ENCODE data around the gene CD22. TPM values are rescaled to one million over a fixed set of nuclear protein-coding genes. Genes with fewer than 3 reads are reported as not detected.
"Not testable (repeated sequence)": the region's sequence is repeated elsewhere in the genome, so short reads cannot be mapped to it uniquely, and the experiment has no call there.

Gene CD22
- 4.4 and 5.5 TPM in 2 replicates for total RNA-seq (2014; rRNA removed; shearing (Covaris generic))
- polyA plus RNA-seq (2015; cell fraction: cytosol; rRNA removed), result 10.1 and 12.8 TPM in 2 replicates
- 47.1 and 52.2 TPM in 2 replicates for polyA plus RNA-seq (2015; cell fraction: nucleus; rRNA removed)

- DNase-seq (ENCODE audit: low read depth, low spot score), result no peak
- in situ Hi-C loops (cut with HindIII; ENCODE audit: low pct_unique_long_range_greater_than_20kb, low sequenced_read_pairs), result no loop called here
These were observed at the start of gene CD22 for GRCh38 chr19:35328851-35329285. CD22 (plus strand) TSS chr19:35329187; CDS start chr19:35332041, 2,854 bp downstream.

DNA sequence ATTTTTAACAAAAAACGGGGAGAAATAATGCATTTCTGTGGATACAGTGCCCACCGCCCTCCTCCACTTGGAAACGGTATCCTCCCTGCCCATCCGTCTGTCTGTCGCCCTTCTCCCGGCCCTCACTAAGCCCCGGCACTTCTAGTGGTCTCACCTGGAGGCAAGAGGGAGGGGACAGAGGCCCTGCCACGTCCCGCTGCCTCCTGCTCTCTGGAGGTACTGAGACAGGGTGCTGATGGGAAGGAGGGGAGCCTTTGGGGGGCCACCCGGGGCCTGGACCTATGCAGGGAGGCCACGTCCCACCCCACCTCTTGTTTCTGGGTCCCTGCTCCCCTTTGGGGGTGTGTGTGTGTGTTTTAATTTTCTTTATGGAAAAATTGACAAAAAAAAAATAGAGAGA, 49.6 kb upstream of the CD22 start:
- in situ Hi-C loops (cut with HindIII; ENCODE audit: low pct_unique_long_range_greater_than_20kb, low sequenced_read_pairs), result no loop called here
- no peak for DNase-seq (ENCODE audit: low read depth, low spot score)

DNA sequence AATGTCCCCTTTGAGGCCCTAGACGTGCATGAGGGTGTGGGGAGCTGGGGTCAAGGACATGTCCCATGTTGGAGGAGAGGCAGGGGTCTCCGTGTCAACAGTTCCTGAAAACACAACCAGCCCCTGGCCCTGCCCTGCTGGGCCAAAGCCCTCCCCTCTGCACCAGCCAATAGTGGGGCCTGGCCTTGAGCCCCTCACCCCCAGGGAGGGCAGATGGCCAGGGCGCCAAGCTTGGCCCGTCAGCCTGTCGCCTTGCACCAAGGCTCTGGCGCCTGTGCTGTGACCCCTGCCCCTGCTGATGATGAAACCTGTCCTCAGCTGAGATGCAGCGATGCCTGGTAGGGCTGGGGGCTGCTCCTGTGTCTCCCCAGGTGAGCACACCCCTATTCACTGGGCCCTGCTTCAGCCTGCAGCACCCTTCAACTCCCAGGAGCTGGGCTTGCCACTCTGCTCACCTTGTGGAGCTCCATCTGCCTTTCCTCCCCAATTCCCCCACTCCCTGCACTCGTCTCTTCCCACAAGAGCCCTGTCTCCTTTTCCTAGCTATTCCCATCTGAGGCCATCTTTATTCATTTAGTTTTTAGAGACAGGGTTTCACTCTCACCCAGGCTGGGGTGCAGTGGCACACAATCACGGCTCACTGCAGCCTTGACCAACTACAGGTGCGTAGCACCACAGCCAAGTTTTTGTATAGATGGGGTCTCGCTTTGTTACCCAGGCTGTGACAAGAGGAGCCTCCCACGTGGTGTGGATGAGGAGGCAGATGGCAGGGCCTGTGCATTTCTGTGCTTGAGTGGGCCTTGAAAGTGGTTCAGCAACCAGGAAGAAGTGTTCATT, 48.8 kb upstream of the CD22 start:
- DNase-seq (ENCODE audit: low read depth, low spot score), result no peak
- in situ Hi-C loops (cut with HindIII; ENCODE audit: low pct_unique_long_range_greater_than_20kb, low sequenced_read_pairs), result no loop called here

GRCh38 chr19:35281303-35281702, 47.7 kb upstream of the CD22 start:
- DNase-seq (ENCODE audit: low read depth, low spot score), result no peak
- in situ Hi-C loops (cut with HindIII; ENCODE audit: low pct_unique_long_range_greater_than_20kb, low sequenced_read_pairs), result no loop called here

DNA sequence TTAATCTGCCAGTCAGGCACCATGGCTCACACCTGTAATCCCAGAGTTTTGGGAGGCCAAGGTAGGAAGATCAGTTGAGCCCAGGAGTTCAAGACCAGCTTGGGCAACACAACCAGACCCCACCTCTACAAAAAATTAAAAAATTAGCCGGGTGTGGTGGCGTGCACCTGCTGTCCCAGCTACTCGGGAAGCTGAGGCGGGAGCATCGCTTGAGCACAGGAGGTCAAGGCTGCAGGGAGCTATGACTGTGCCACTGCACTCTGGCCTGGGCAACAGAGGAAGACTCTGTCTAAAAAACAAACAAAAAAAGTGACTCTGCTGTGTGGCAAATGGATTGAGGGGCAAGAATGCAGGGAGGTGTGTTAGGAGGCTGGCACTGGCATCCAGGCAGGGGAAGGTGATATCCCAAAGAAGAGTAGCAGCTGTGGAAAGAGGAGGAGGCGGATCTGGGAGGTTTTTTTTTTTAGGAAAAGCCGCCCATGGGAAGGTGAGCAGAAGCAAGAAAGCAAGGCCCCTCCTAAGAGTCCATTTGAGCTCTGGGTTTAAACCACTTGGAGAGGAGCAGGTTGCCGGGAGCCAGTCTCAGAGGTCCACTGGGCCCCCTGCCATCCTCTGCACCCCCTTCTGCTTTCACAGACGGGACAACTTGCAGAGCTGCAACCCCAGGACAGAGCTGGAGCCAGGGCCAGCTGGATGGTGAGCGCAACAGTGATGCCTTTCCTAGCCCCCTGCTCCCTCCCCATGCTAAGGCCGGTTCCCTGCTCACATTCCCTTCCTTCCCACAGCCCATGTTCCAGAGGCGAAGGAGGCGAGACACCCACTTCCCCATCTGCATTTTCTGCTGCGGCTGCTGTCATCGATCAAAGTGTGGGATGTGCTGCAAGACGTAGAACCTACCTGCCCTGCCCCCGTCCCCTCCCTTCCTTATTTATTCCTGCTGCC, 44.6 kb upstream of the CD22 start:
- DNase-seq (ENCODE audit: low read depth, low spot score), result no peak
- in situ Hi-C loops (cut with HindIII; ENCODE audit: low pct_unique_long_range_greater_than_20kb, low sequenced_read_pairs), result no loop called here

DNA sequence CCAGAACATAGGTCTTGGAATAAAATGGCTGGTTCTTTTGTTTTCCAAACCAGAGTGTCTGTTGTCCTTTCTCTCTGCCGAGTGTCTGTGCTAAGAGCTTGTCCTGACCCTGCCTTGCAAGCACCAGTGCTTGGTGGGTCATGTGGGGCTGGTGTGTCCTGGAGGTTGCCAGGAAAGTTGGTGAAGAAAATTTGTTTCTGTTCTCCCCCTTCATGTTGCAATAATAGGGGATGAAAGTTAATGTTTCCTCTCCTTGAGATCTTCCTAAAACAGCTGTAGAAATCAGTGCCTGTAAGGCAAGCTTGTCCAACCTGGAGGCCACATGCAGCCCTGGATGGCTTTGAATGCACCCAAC, 43.9 kb upstream of the CD22 start:
- in situ Hi-C loops (cut with HindIII; ENCODE audit: low pct_unique_long_range_greater_than_20kb, low sequenced_read_pairs), result no loop called here
- DNase-seq (ENCODE audit: low read depth, low spot score), result no peak

DNA sequence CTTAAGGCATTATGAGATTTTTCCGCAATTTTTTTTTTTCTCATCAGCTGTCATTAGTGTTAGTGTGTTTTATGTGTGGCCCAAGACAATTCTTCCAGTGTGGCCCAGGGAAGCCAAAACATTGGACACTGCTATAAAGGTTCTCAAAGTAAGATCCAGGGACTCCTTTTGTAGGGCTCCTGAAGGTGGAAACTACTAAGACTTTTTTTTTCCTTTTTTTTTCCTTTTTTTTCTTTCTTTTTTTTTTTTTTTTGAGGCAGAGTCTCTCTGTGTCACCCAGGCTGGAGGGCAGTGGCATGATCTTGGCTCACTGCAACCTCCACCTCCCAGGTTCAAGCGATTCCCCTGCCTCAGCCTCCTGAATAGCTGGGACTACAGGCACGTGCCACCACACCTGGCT, 43.5 kb upstream of the CD22 start:
- not testable (repeated sequence) for DNase-seq (ENCODE audit: low read depth, low spot score)

GRCh38 chr19:35286101-35286500, 42.9 kb upstream of the CD22 start:
- in situ Hi-C loops (cut with HindIII; ENCODE audit: low pct_unique_long_range_greater_than_20kb, low sequenced_read_pairs); DNase-seq (ENCODE audit: low read depth, low spot score): not testable (repeated sequence)

More for the DNA sequence above, 43.5 kb upstream of the CD22 start:
- in situ Hi-C loops (cut with HindIII; ENCODE audit: low pct_unique_long_range_greater_than_20kb, low sequenced_read_pairs), result not testable (repeated sequence)

GRCh38 chr19:35287713-35288112, 41.3 kb upstream of the CD22 start:
- DNase-seq (ENCODE audit: low read depth, low spot score), result no peak
- in situ Hi-C loops (cut with HindIII; ENCODE audit: low pct_unique_long_range_greater_than_20kb, low sequenced_read_pairs), result no loop called here

DNA sequence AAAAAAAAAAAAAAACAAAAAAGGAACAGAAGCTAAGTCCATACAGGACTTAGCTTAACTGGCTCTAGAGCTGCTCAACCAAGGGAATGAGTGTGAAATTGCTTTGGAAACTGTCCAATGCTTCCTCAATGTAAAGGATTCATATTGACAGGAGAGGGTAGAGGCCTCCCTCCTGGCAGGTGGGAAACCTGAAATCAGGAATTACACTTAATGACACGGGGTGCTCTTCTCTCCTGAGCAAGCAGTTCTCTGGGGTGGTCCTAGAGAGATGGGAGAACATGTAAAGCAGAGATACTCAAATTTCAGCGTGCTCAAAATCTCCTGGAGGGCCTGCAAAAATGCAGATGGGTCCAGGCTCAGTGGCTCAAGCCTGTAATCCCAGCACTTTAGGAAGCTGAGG, 40.7 kb upstream of the CD22 start:
- in situ Hi-C loops (cut with HindIII; ENCODE audit: low pct_unique_long_range_greater_than_20kb, low sequenced_read_pairs), result no loop called here

GRCh38 chr19:35288906-35289305, 40.1 kb upstream of the CD22 start:
- DNase-seq (ENCODE audit: low read depth, low spot score), result no peak
- in situ Hi-C loops (cut with HindIII; ENCODE audit: low pct_unique_long_range_greater_than_20kb, low sequenced_read_pairs), result no loop called here

More for the DNA sequence above, 40.7 kb upstream of the CD22 start:
- no peak for DNase-seq (ENCODE audit: low read depth, low spot score)

DNA sequence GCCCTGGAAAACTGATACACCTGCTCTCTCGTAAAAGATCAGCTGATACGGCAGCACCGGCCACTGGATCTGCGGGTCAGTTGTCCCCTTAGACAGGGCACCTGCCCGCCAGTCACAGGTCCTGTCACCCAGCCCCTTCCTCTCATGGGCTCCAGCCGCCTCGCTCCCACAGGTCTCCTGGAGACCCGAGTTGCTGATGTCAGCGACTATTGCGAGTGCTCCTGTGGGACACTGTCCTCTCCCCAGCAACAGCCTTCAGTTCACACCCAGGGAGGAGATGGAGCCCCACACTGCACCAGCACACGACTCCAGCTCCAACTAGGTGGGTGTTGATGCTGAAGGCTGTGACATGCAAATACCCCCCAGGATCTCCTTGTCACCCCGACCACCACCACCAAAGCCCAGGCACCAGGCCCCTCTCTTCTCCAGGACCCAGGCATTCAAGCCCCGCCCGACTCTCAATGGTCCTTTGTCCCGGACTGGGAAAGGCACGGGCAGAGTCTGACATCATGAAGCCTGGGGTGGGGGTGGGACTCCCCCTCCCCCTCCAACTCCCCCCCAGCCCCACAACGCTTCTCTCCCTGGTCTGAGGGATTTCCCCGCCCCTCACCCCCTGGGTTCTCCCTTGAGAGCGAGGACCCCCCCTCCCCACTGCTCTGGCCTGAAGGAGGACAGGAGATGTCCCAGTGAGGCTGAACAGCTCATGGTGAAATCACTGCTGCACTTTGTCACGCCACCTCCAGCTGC, 38.4 kb upstream of the CD22 start:
- no peak for DNase-seq (ENCODE audit: low read depth, low spot score)

DNA sequence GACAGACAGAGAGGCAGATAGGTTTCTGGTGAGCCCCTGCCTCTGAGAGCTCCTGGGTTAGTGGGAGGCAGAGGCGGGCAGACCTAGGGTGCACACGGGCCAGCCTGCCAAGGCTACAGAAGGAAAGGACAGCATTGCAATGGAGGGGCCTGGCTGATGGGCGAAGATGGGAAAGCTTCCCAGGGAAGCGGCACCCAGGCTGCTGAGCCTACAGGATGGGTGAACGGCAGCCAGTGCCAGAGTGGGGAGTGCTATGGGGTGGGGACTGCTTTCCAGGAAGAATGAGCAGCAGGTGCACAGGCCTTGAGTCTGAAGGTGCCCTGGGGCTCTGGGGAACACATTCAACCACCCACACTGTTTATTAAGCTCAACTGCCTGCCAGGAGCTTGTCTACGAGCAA, 37.7 kb upstream of the CD22 start:
- in situ Hi-C loops (cut with HindIII; ENCODE audit: low pct_unique_long_range_greater_than_20kb, low sequenced_read_pairs), result no loop called here
- DNase-seq (ENCODE audit: low read depth, low spot score), result no peak

More for the DNA sequence above, 38.4 kb upstream of the CD22 start:
- in situ Hi-C loops (cut with HindIII; ENCODE audit: low pct_unique_long_range_greater_than_20kb, low sequenced_read_pairs), result no loop called here

GRCh38 chr19:35291916-35292315, 37.1 kb upstream of the CD22 start, which contains the start of gene MAG:
MAG (plus strand) TSS chr19:35292161; CDS start chr19:35295409, 3,248 bp downstream.
- DNase-seq (ENCODE audit: low read depth, low spot score), result no peak
- in situ Hi-C loops (cut with HindIII; ENCODE audit: low pct_unique_long_range_greater_than_20kb, low sequenced_read_pairs), result no loop called here

DNA sequence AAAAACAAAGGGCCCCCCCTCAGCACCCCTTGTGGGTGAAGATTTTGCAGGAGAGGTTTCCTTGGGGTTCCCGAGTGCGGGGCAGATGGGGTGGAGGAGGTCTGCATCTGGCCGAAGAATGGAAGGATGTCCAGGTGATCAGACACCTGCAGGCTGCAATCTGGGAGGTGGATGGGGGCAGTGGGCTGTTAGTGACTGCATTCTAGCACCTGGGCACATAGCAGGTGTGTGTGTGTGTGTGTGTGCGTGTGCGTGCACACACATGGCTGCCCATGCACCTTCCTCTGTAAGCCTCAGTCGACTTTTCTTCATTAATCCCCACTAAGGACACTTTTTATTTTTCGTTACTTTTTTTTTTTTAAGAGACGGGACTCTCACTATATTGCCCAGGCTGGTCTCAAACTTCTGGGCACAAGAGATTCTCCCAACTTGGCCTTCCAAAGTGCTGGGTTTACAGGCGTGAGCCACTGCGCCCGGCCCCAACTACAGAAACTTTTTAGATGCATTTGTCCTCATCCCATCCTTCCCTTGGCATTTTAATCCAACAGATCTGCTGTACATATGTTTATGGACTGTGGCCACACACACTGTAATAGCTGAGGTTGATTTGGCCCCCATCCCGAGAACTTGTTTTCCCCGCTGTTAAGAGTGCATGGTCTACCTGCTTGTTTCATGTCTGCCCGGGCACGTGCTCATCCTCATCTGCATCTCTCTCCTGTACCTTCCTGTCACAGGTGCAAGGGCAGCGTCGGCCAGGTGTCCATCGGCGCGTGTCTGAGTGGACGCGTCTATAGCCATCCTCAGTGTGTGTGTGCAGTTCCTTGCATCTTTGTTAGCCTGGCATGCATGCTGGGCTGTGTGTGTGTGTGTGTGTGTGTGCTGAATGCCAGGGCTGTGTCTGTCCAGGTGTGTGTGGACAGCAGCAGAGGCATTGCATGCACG, 36.3 kb upstream of the CD22 start:
- DNase-seq (ENCODE audit: low read depth, low spot score), result no peak
- in situ Hi-C loops (cut with HindIII; ENCODE audit: low pct_unique_long_range_greater_than_20kb, low sequenced_read_pairs), result no loop called here

DNA sequence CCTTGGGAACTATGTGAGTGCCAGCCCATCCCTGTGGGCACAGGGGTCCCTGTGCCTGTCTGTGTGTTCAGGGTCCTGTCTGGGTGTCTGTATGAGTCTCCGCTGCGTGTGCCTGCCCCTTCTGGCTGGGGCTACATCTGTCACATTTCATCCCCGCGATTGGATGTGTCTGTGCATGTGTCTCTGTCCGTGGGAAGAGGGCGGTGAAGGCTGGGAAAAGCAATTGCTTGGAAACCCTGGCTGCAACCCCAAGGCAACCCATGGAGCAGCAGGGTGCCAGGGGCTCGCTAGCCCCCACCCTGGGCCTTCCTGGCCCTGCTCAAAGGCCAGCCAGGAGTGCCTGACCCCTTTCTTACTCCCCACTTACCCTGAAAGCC, 35.6 kb upstream of the CD22 start:
- no peak for DNase-seq (ENCODE audit: low read depth, low spot score)
- in situ Hi-C loops (cut with HindIII; ENCODE audit: low pct_unique_long_range_greater_than_20kb, low sequenced_read_pairs), result no loop called here

DNA sequence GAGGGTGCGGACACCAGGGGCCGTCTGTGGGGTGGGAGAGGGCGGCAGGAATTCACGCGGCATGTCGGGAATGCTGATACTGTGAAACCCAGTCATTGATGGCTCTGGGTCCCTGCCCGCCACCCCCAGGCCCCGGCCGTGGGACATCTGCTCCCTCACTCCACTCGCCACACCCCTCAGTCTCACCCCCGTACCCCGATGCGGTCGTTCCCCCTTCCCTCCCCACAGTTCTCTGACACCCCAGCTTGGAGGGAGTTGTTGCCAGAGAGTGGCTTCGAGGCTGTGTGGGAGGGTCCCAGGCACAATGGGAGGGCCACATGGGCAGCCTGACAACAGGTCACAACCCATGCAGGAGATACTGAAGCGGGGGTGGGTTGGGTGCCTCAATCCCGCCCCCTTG, 35.2 kb upstream of the CD22 start:
- in situ Hi-C loops (cut with HindIII; ENCODE audit: low pct_unique_long_range_greater_than_20kb, low sequenced_read_pairs), result no loop called here

More for the DNA sequence above, 35.2 kb upstream of the CD22 start:
- DNase-seq (ENCODE audit: low read depth, low spot score), result no peak
